Amniotic epithelial cell (primary cell): ENCODE data around the gene PMEPA1.
"Not testable (repeated sequence)": the region's sequence is repeated elsewhere in the genome, so short reads cannot be mapped to it uniquely, and the experiment has no call there.

Experiments used
- DNase-seq: peaks from one replicate; pipeline ENCODE4 v3.0.0-alpha.2; 2010; ENCODE audit warnings: low read depth

PMEPA1 gene

GRCh38 chr20:57650756-57651483, 58.9 kb downstream of the PMEPA1 start:
- no peak for DNase-seq

- DNase-seq, result no peak
Measured at GRCh38 chr20:57650266-57650665, 59.5 kb downstream of the PMEPA1 start.

- DNase-seq, result no peak
Measured at GRCh38 chr20:57649617-57650015, 60.2 kb downstream of the PMEPA1 start.

- DNase-seq, result no peak
Measured at GRCh38 chr20:57648878-57649616, 60.8 kb downstream of the PMEPA1 start.

GRCh38 chr20:57647933-57648785, 61.7 kb downstream of the PMEPA1 start:
- DNase-seq, result no peak

- no peak for DNase-seq
Measured at GRCh38 chr20:57647006-57647932, 62.5 kb downstream of the PMEPA1 start.

GRCh38 chr20:57638895-57639236, 70.9 kb downstream of the PMEPA1 start:
- no peak for DNase-seq

- peak; percentile 50 for DNase-seq
Measured at GRCh38 chr20:57638173-57638894, 71.5 kb downstream of the PMEPA1 start.

GRCh38 chr20:57633945-57634491, 75.8 kb downstream of the PMEPA1 start:
- no peak for DNase-seq

GRCh38 chr20:57632286-57632685, 77.5 kb downstream of the PMEPA1 start:
- DNase-seq, result no peak

GRCh38 chr20:57630061-57630460, 79.8 kb downstream of the PMEPA1 start:
- DNase-seq, result no peak

- not testable (repeated sequence) for DNase-seq
Measured at GRCh38 chr20:57629491-57629901, 80.3 kb downstream of the PMEPA1 start.

- DNase-seq, result not testable (repeated sequence)
Measured at GRCh38 chr20:57628962-57629308, 80.9 kb downstream of the PMEPA1 start.

- DNase-seq, result peak; percentile 33
Measured at GRCh38 chr20:57628047-57628961, 81.5 kb downstream of the PMEPA1 start.

- DNase-seq, result no peak
Measured at GRCh38 chr20:57627339-57627738, 82.5 kb downstream of the PMEPA1 start.

GRCh38 chr20:57625978-57626377, 83.8 kb downstream of the PMEPA1 start:
- no peak for DNase-seq

GRCh38 chr20:57625181-57625958, 84.4 kb downstream of the PMEPA1 start:
- DNase-seq, result no peak

- DNase-seq, result no peak
Measured at GRCh38 chr20:57624124-57624523, 85.7 kb downstream of the PMEPA1 start.
